HepG2 (cell line): ENCODE results near the gene CFAP92. TPM values are rescaled to one million over a fixed set of nuclear protein-coding genes. Genes with fewer than 3 reads are reported as not detected.

Source experiments
- EEA1 ChIP-seq: sonication (generic); formaldehyde crosslinking; IDR thresholded peaks from 2 replicates; pipeline ENCODE4 v1.5.1; 2020; ENCODE audit warnings: mild to moderate bottlenecking, missing genetic modification reagents, borderline replicate concordance
- ESRRA ChIP-seq: sonication (generic); formaldehyde crosslinking; IDR thresholded peaks from 2 replicates; pipeline ENCODE4 v1.5.1; 2020; ENCODE audit warnings: mild to moderate bottlenecking, low read depth, missing genetic modification reagents
- HNRNPK ChIP-seq: fragments of 200-400 bp; formaldehyde crosslinking; IDR thresholded peaks from 2 replicates; pipeline ENCODE4 v1.6.1; 2018; ENCODE audit warnings: low read length, low read depth, moderate library complexity, mild to moderate bottlenecking; ENCODE audit not compliant: poor library complexity, severe bottlenecking
- KDM1A ChIP-seq: IDR thresholded peaks from 2 replicates; pipeline ENCODE4 v1.6.1; 2016; ENCODE audit warnings: missing compliant biosample characterization
- KLF11 ChIP-seq: IDR thresholded peaks from 2 replicates; pipeline ENCODE4 v1.6.1; 2016; ENCODE audit warnings: missing compliant biosample characterization
- KLF16 ChIP-seq, 2 experiments: sonication (generic) in 1 of 2; formaldehyde crosslinking in 1 of 2; IDR thresholded peaks; 2 replicates each; pipeline versions ENCODE4 v1.6.1 to v1.8.0; 2016 to 2023; ENCODE audit warnings: missing genetic modification reagents in 2 of 2, missing compliant biosample characterization in 1 of 2
- SOX6 ChIP-seq, 2 experiments: fragments of 450-650 bp in 1 of 2; sonication (generic) in 1 of 2; formaldehyde crosslinking in 1 of 2; IDR thresholded peaks; 2 replicates each; pipeline versions ENCODE4 v1.4.0 to v1.6.1; 2017 to 2020; ENCODE audit warnings: antibody characterized with exemption in 1 of 2, mild to moderate bottlenecking in 1 of 2, missing genetic modification reagents in 1 of 2
- TBX2 ChIP-seq: sonication (generic); formaldehyde crosslinking; IDR thresholded peaks from 2 replicates; pipeline ENCODE4 v1.5.0; 2020; ENCODE audit warnings: missing genetic modification reagents, mild to moderate bottlenecking, borderline replicate concordance
- ZEB1 ChIP-seq: IDR thresholded peaks from 2 replicates; pipeline ENCODE4 v1.6.1; 2012; ENCODE audit warnings: mild to moderate bottlenecking, low read depth, inconsistent platforms; ENCODE audit not compliant: insufficient replicate concordance
- ZNF331 ChIP-seq: sonication (generic); formaldehyde crosslinking; IDR thresholded peaks from 2 replicates; pipeline ENCODE4 v1.4.0; 2020; ENCODE audit warnings: missing genetic modification reagents
- ZNF441 ChIP-seq: sonication (generic); formaldehyde crosslinking; IDR thresholded peaks from 2 replicates; pipeline ENCODE4 v1.7.0; 2021; ENCODE audit warnings: missing genetic modification reagents, borderline replicate concordance
- ZNF547 ChIP-seq: sonication (generic); formaldehyde crosslinking; IDR thresholded peaks from 2 replicates; pipeline ENCODE4 v1.5.1; 2020; ENCODE audit warnings: mild to moderate bottlenecking, missing genetic modification reagents
- ZNF564 ChIP-seq: sonication (generic); formaldehyde crosslinking; IDR thresholded peaks from 2 replicates; pipeline ENCODE4 v1.8.1; 2023; ENCODE audit warnings: mild to moderate bottlenecking, missing genetic modification reagents
- polyA plus RNA-seq, 8 experiments: library from polyadenylated mRNA; depleted of rRNA in 3 of 8; stranded (reverse) in 7 of 8; unstranded in 1 of 8; fragments of >200 nt; fragmentation: Illumina TruSeq in 4 of 8; extraction: Trizol in 4 of 8; gene quantifications; 2 replicates each; pipeline versions ENCODE4 v1.2.1 to v1.2.3, GENCODE V29; 2011 to 2016; ENCODE audit warnings: low read depth in 4 of 8, missing spikeins in 1 of 8, mixed read lengths in 1 of 8; ENCODE audit not compliant: insufficient read depth in 1 of 8
- total RNA-seq, 5 experiments: library from RNA; depleted of rRNA; stranded (reverse); fragments of >200 nt; fragmentation: Illumina TruSeq; extraction: Trizol; gene quantifications; 2 replicates each; pipeline ENCODE4 v1.2.3, GENCODE V29; 2016; ENCODE audit warnings: low read depth in 1 of 5
- TF ChIP-seq, protein P1 (sequence below): sonication (generic); formaldehyde crosslinking; IDR thresholded peaks from 2 replicates; pipeline ENCODE4 v1.4.0; 2020; ENCODE audit warnings: missing genetic modification reagents
- TF ChIP-seq, protein P2 (sequence below): sonication (generic); IDR thresholded peaks from 2 replicates; pipeline ENCODE4 v1.6.1; 2016; ENCODE audit warnings: low read depth, borderline replicate concordance
- TF ChIP-seq, protein P3 (sequence below): sonication (generic); formaldehyde crosslinking; conservative IDR thresholded peaks from 2 replicates; pipeline ENCODE4 v1.8.0; 2022; ENCODE audit warnings: low read depth, missing genetic modification reagents
- TF ChIP-seq, protein P4 (sequence below): sonication (generic); formaldehyde crosslinking; IDR thresholded peaks from 2 replicates; pipeline ENCODE4 v1.8.1; 2023; ENCODE audit warnings: mild to moderate bottlenecking, missing genetic modification reagents, borderline replicate concordance
- TF ChIP-seq, protein P5 (sequence below): IDR thresholded peaks from 2 replicates; pipeline ENCODE4 v1.6.1; 2016; ENCODE audit warnings: missing biosample characterization, missing genetic modification reagents, low read depth
- TF ChIP-seq, protein P6 (sequence below): sonication (generic); formaldehyde crosslinking; IDR thresholded peaks from 2 replicates; pipeline ENCODE4 v1.4.0; 2020; ENCODE audit warnings: mild to moderate bottlenecking, missing genetic modification reagents
- TF ChIP-seq, protein P7 (sequence below): IDR thresholded peaks from 2 replicates; pipeline ENCODE4 v1.6.1; 2012; ENCODE audit warnings: inconsistent platforms
- TF ChIP-seq, protein P8 (sequence below): sonication (generic); formaldehyde crosslinking; IDR thresholded peaks from 2 replicates; pipeline ENCODE4 v1.4.0; 2020; ENCODE audit warnings: mild to moderate bottlenecking, missing genetic modification reagents

Gene CFAP92
- total and polyA plus RNA-seq, 2 of the 13 experiments (the other 11 are each of a cell fraction or from before 2014, with no cell fraction given): 0.18 to 0.46 TPM

DNA sequence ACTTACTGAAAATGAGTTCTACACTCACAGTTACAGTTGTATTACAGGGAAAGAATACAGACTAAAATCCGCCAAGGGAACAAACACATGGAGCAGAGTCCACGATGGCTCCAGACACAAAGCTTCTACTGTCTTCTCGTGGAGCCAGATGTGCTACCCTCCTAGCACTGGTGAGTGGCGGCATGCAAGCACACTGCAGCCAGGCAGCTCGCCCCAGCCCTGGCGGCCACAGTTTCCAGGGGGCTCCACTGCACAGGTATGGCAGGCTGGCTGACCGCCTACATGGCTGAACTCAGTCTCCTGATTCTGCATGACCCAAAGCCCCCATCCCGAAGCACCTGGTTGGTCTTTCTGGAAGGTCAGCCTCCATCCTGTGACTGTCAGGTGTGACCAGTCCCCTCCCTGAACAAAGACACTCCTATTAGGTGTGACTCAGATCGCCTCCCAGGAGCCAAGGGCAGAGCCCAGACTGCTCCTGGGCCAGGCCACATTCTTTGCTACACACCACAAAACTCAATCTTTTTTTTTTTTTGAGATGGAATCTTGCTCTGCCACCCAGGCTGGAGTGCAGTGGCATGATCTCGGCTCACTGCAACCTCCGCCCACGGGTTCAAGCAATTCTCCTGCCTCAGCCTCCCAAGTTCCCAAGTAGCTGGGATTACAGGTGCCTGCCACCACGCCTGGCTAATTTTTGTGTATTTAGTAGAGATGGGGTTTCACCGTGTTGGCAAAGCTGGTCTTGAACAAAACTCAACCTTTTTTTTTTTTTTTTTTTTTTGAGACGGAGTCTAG, 51.5 kb downstream of the CFAP92 start (continued):
- TF ChIP-seq, protein P1, sequence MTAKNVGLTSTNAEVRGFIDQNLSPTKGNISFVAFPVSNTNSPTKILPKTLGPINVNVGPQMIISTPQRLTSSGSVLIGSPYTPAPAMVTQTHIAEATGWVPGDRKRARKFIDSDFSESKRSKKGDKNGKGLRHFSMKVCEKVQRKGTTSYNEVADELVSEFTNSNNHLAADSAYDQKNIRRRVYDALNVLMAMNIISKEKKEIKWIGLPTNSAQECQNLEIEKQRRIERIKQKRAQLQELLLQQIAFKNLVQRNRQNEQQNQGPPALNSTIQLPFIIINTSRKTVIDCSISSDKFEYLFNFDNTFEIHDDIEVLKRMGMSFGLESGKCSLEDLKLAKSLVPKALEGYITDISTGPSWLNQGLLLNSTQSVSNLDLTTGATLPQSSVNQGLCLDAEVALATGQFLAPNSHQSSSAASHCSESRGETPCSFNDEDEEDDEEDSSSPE (CRISPR knock-in tag): peak; percentile 22; the same call in 1 of the 2 replicates
- TF ChIP-seq ZNF547 (CRISPR knock-in tag): 0 out of 2 replicates have a peak, but pooled peaks have one; percentile 23
- no peak for TF ChIP-seq ESRRA
- TF ChIP-seq ZNF441 (CRISPR knock-in tag): peak; percentile 92
- TF ChIP-seq, protein P2, sequence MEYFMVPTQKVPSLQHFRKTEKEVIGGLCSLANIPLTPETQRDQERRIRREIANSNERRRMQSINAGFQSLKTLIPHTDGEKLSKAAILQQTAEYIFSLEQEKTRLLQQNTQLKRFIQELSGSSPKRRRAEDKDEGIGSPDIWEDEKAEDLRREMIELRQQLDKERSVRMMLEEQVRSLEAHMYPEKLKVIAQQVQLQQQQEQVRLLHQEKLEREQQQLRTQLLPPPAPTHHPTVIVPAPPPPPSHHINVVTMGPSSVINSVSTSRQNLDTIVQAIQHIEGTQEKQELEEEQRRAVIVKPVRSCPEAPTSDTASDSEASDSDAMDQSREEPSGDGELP: peak; percentile 53; the same call in 1 of the 2 replicates
- TF ChIP-seq SOX6 (IDR thresholded peaks at IDR 0.05): no peak
- TF ChIP-seq SOX6 (CRISPR knock-in tag; IDR thresholded peaks at IDR 0.05): peak; percentile 84
- TF ChIP-seq EEA1 (CRISPR knock-in tag): no peak
- 0 out of 2 replicates have a peak, but pooled peaks have one; percentile 25 for TF ChIP-seq KDM1A (CRISPR knock-in tag)
- TF ChIP-seq, protein P3, sequence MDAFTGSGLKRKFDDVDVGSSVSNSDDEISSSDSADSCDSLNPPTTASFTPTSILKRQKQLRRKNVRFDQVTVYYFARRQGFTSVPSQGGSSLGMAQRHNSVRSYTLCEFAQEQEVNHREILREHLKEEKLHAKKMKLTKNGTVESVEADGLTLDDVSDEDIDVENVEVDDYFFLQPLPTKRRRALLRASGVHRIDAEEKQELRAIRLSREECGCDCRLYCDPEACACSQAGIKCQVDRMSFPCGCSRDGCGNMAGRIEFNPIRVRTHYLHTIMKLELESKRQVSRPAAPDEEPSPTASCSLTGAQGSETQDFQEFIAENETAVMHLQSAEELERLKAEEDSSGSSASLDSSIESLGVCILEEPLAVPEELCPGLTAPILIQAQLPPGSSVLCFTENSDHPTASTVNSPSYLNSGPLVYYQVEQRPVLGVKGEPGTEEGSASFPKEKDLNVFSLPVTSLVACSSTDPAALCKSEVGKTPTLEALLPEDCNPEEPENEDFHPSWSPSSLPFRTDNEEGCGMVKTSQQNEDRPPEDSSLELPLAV: no peak
- TF ChIP-seq, protein P4, sequence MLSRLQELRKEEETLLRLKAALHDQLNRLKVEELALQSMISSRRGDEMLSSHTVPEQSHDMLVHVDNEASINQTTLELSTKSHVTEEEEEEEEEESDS (CRISPR knock-in tag): no peak
- peak; percentile 57; the same call in 1 of the 2 replicates for TF ChIP-seq TBX2 (CRISPR knock-in tag)
- TF ChIP-seq, protein P5, sequence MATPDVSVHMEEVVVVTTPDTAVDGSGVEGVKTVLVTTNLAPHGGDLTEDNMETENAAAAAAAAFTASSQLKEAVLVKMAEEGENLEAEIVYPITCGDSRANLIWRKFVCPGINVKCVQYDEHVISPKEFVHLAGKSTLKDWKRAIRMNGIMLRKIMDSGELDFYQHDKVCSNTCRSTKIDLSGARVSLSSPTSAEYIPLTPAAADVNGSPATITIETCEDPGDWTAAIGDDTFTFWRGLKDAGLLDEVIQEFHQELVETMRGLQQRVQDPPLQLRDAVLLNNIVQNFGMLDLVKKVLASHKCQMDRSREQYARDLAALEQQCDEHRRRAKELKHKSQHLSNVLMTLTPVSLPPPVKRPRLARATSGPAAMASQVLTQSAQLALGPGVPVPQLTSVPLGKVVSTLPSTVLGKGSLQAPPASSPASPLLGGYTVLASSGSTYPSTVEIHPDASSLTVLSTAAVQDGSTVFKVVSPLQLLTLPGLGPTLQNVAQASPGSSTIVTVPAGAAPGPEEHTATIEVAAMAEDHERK: no peak
- no peak for TF ChIP-seq KLF11 (CRISPR knock-in tag)
- TF ChIP-seq, protein P6, sequence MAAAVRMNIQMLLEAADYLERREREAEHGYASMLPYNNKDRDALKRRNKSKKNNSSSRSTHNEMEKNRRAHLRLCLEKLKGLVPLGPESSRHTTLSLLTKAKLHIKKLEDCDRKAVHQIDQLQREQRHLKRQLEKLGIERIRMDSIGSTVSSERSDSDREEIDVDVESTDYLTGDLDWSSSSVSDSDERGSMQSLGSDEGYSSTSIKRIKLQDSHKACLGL (CRISPR knock-in tag): no peak
- peak; percentile 80 for TF ChIP-seq ZEB1
- 0 out of 4 replicates have a peak, but pooled peaks of 1 of the 2 experiments have one; percentile 16 for TF ChIP-seq KLF16 (CRISPR knock-in tag; IDR thresholded peaks at IDR 0.05)
- TF ChIP-seq ZNF331: peak; percentile 86
- TF ChIP-seq ZNF564 (CRISPR knock-in tag): 0 out of 2 replicates have a peak, but pooled peaks have one; percentile 38
- TF ChIP-seq HNRNPK: no peak
- TF ChIP-seq, protein P7, sequence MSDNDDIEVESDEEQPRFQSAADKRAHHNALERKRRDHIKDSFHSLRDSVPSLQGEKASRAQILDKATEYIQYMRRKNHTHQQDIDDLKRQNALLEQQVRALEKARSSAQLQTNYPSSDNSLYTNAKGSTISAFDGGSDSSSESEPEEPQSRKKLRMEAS: peak; percentile 72
- TF ChIP-seq, protein P8, sequence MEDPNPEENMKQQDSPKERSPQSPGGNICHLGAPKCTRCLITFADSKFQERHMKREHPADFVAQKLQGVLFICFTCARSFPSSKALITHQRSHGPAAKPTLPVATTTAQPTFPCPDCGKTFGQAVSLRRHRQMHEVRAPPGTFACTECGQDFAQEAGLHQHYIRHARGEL (CRISPR knock-in tag): no peak
